Measurements from ENCODE around the gene N4BP2L2.
"Not testable (repeated sequence)": the region's sequence is repeated elsewhere in the genome, so short reads cannot be mapped to it uniquely, and the experiment has no call there.

Gene N4BP2L2

GRCh38 chr13:32538621-32539246 is at the start of gene N4BP2L2:
Gene N4BP2L2 (minus strand): TSS chr13:32538795. CDS start chr13:32537027, 1,768 bp downstream.
- DNase-seq, result peak; percentile 33 to 98 (median 91)

- no peak for DNase-seq
These were observed 49.2 kb upstream of the N4BP2L2 start for GRCh38 chr13:32587811-32588170.

- DNase-seq, result peak in 52 of 56 donors; percentile 2 to 83 (median 52)
These were observed 48.6 kb upstream of the N4BP2L2 start for GRCh38 chr13:32587011-32587810.

GRCh38 chr13:32586080-32586900 is 47.7 kb upstream of the N4BP2L2 start, which contains the start of gene PDS5B:
Gene PDS5B (plus strand): TSS chr13:32586452. CDS start chr13:32648773, 62,321 bp downstream.
- DNase-seq, result peak; percentile 26 to 97 (median 90)

GRCh38 chr13:32585550-32586079 is 47.0 kb upstream of the N4BP2L2 start:
- peak in 10 of 56 donors; percentile 0 to 16 (median 4) for DNase-seq

GRCh38 chr13:32582991-32583390 is 44.4 kb upstream of the N4BP2L2 start:
- DNase-seq, result no peak

- DNase-seq, result no peak
These were observed 43.7 kb upstream of the N4BP2L2 start for GRCh38 chr13:32582281-32582680.

GRCh38 chr13:32581177-32581786 is 42.7 kb upstream of the N4BP2L2 start:
- peak in 1 of 56 donors; percentile 22 for DNase-seq

GRCh38 chr13:32577032-32577431 is 38.4 kb upstream of the N4BP2L2 start:
- no peak for DNase-seq

GRCh38 chr13:32575687-32576086 is 37.1 kb upstream of the N4BP2L2 start:
- not testable (repeated sequence) for DNase-seq

GRCh38 chr13:32560842-32561241 is 22.2 kb upstream of the N4BP2L2 start:
- DNase-seq, result not testable (repeated sequence)

- no peak for DNase-seq
These were observed 17.0 kb upstream of the N4BP2L2 start for GRCh38 chr13:32555613-32556012.

- no peak for DNase-seq
These were observed 15.1 kb upstream of the N4BP2L2 start for GRCh38 chr13:32553720-32554119.

- DNase-seq, result no peak
These were observed 11.2 kb upstream of the N4BP2L2 start for GRCh38 chr13:32549788-32550187.

GRCh38 chr13:32548837-32549236 is 10.2 kb upstream of the N4BP2L2 start:
- no peak for DNase-seq

- no peak for DNase-seq
These were observed 6.5 kb upstream of the N4BP2L2 start for GRCh38 chr13:32545083-32545482.

GRCh38 chr13:32542221-32542620 is 3.6 kb upstream of the N4BP2L2 start:
- no peak for DNase-seq

- peak in 24 of 56 donors; percentile 20 to 80 (median 42) for DNase-seq
These were observed 413 bp downstream of the N4BP2L2 start for GRCh38 chr13:32538143-32538620.

GRCh38 chr13:32537580-32538142 is 934 bp downstream of the N4BP2L2 start:
- DNase-seq, result peak in 15 of 56 donors; percentile 2 to 51 (median 20)

- DNase-seq, result no peak
These were observed 2.8 kb downstream of the N4BP2L2 start for GRCh38 chr13:32535748-32536147.

All from amygdala (tissue), 56 donors.